Gastroesophageal sphincter (tissue), 4 donors: ENCODE measurements around the gene ZNF222. TPM values are rescaled to one million over a fixed set of nuclear protein-coding genes. Genes with fewer than 3 reads are reported as not detected.

Experiments
- ATAC-seq: fragments of 150-250 bp; one replicate; pipeline ENCODE4 v1.9.1; 2016; ENCODE audit warnings: mild to moderate bottlenecking, moderate library complexity
- H3K27ac ChIP-seq, 4 donors: fragments of 200-600 bp; sonication (generic) in 3 of 4; 1 replicate in 3 of 4; 2 replicates in 1 of 4; pipeline ENCODE4 v1.5.1; 2016 to 2019
- H3K27me3 ChIP-seq: fragments of 200-600 bp; sonication (generic); one replicate; pipeline ENCODE4 v1.5.1; 2019
- H3K36me3 ChIP-seq, 2 donors: fragments of 200-600 bp; sonication (generic); one replicate each; pipeline ENCODE4 v1.5.1; 2019; ENCODE audit warnings: control low read depth in 1 of 2
- H3K4me1 ChIP-seq, 3 donors: fragments of 200-600 bp; sonication (generic); 1 replicate in 2 of 3; 2 replicates in 1 of 3; pipeline ENCODE4 v1.5.1; 2016 to 2019; ENCODE audit warnings: control low read depth in 2 of 3
- H3K4me3 ChIP-seq, 2 donors: fragments of 200-600 bp; sonication (generic); one replicate each; pipeline ENCODE4 v1.5.1; 2019; ENCODE audit warnings: mild to moderate bottlenecking in 1 of 2, moderate library complexity in 1 of 2
- H3K9me3 ChIP-seq, 3 donors: fragments of 200-600 bp; sonication (generic); one replicate each; pipeline ENCODE4 v1.5.1; 2017 to 2019; ENCODE audit warnings: control low read depth in 2 of 3
- CTCF ChIP-seq, 4 experiments: fragments of 200-600 bp in 2 of 4; fragments of 450-650 bp in 2 of 4; sonication (generic) in 1 of 4; IDR thresholded peaks; one replicate each; pipeline ENCODE4 v1.5.1; 2017 to 2019; ENCODE audit warnings: antibody characterized with exemption in 4 of 4, mild to moderate bottlenecking in 2 of 4, moderate library complexity in 2 of 4
- EP300 ChIP-seq: sonication (generic); formaldehyde crosslinking; IDR thresholded peaks from one replicate; pipeline ENCODE4 v1.6.1; 2017; ENCODE audit warnings: antibody characterized with exemption, mild to moderate bottlenecking
- POLR2A ChIP-seq, 2 donors: fragments of 450-650 bp; IDR thresholded peaks; one replicate each; pipeline ENCODE4 v1.6.1; 2017; ENCODE audit warnings: antibody characterized with exemption in 2 of 2, mild to moderate bottlenecking in 2 of 2, moderate library complexity in 1 of 2
- POLR2AphosphoS5 ChIP-seq: sonication (generic); formaldehyde crosslinking; IDR thresholded peaks from one replicate; pipeline ENCODE4 v1.6.1; 2017; ENCODE audit warnings: antibody characterized with exemption
- WGBS, 2 donors: methylation state at CpG; one replicate each; pipeline ENCODE4 v1.1.5; 2018; ENCODE audit warnings: low coverage in 1 of 2; 5-methylcytosine and 5-hydroxymethylcytosine counted together
- total RNA-seq, 4 donors: library from RNA; depleted of rRNA; stranded (reverse); fragments of >200 nt; gene quantifications; one replicate each; pipeline ENCODE4 v1.1.0, GENCODE V29; 2016

The ZNF222 gene
- total RNA-seq, 4 donors from 2014 or later, result 2.0 to 4.9 (median 2.5) TPM

DNA sequence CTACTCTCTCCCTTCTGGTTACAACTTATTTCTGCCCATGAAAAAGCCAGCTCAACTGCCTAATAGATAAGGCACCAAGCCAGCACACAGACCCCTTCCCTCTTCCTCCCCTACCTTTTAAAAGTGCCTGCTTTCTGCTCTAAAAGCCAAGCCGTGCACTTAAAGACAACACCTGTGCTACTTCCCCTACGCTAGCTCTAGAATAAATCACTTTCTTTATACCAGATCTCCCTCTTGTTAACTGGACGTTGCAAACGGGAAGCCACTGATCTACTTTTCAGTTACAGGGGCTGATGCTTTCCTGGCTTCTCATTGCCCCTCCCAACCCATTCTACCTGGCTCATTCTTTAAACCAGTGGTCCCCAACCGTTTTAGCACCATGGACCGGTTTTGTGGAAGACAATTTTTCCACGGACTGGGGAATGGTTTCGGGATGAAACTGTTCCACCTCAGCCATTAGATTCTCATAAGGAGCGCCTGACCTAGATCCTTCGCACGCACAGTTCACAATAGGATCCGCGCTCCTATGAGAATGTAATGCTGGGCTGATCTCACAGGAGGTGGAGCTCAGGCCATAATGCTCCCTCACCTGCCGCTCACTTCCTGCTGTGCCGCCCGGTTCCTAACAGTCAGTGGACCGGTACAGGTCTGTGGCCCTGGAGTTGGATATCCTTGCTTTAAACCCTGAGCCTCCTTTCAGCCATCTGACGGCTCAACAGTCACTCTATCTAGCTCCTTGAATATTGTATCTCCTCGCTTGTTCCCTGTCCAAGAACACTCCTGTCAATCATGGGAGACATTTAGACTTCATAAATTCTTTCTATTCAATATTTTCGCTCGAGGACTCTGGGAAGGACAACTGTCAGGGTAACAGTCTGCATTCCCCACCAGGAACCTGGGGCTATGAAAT is 25.8 kb downstream of the ZNF222 start:
- WGBS, 2 donors, result 10 to 14% methylated on average over 14 to 19 of the region's 21 CpGs
- no peak for TF ChIP-seq CTCF (IDR thresholded peaks at IDR 0.05)
- no peak for TF ChIP-seq POLR2A (IDR thresholded peaks at IDR 0.05)
- no peak for TF ChIP-seq POLR2AphosphoS5
- TF ChIP-seq EP300, result no peak
- H3K4me3 ChIP-seq, result peak overlapping the region; percentile 72 to 86
- peaks cover 0 to 19% (median 6%) of the 10 kb centered on the region in 3 donors for H3K4me1 ChIP-seq
- H3K27me3 ChIP-seq, result peaks cover 34% of the 10 kb centered on the region
- H3K9me3 ChIP-seq, result peaks cover 0 to 19% (median 0%) of the 10 kb centered on the region in 3 donors
- H3K36me3 ChIP-seq, result peaks cover 0 to 21% of the 10 kb centered on the region in 2 donors
- H3K27ac ChIP-seq, result peak overlapping the region in 3 of 4 donors; percentile 80 to 84 (median 83)
- no peak for ATAC-seq

DNA sequence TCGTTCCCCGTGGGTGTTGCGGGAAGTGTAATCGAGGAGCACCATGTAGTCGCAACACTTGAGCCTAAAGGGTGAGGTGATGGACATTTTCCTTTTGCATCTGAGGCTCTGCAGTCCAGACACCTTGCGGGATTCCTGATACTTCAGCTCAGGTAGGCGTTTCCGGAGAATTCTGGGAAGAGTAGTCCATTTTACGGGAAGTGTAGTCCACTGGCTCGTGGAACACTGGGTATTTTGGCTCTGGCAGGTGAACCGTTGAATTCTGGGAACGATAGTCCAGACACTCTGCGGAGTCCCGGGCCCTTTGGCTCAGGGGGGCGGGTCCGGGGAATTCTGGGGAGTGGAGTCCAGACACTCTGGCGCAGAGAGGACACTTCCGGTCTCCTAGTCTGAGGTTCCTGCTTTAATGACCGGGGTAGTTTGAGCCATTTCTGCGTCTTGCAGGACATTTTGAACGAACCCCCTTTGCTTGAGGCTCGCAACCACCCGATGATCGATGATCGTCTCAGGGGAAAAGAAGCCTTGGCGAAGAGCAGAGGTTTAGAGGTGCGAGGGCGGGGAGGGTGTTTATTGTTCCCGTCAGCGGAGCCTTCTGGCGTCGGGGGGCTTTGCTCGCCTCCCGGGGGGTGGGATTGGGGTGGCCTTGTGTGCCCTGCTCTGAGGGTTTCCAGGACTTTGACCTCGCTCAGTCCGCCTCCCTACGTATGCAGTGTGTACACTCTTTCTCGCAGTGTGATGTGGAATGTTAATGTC is 26.6 kb downstream of the ZNF222 start, which contains the start of gene ZNF223:
Gene ZNF223, plus strand, starts transcription at position 387 of the 753 bp plus-strand sequence. CDS start 3,141 bp downstream, outside the sequence.
- ATAC-seq, result peak; percentile 100
- Histone ChIP-seq H3K27ac (peak within 1 kb of the TSS in 3 of 4 donors; percentile 80 to 84 (median 83)), H3K9me3 (peaks cover 0 to 19% (median 0%) of the 10 kb centered on the region in 3 donors), H3K4me3 (peak within 1 kb of the TSS; percentile 72 to 86), H3K27me3 (peaks cover 34% of the 10 kb centered on the region), H3K36me3 (peaks cover 0 to 26% of the 10 kb centered on the region in 2 donors), H3K4me1 (peaks cover 0 to 19% (median 6%) of the 10 kb centered on the region in 3 donors)
- TF ChIP-seq EP300, result no peak
- TF ChIP-seq POLR2AphosphoS5, result peak; percentile 90
- WGBS, 2 donors, result 0 to 3% methylated on average over 1 to 8 of the region's 38 CpGs

- H3K27ac ChIP-seq, result no peak overlapping the region
- no peak for ATAC-seq
- peaks cover 0 to 18% (median 6%) of the 10 kb centered on the region in 3 donors for H3K4me1 ChIP-seq
- 77 to 79% methylated on average over 2 to 5 of the region's 5 CpGs for WGBS, 2 donors
- TF ChIP-seq EP300 (no peak), CTCF (IDR thresholded peaks at IDR 0.05) (no peak), POLR2AphosphoS5 (no peak), POLR2A (IDR thresholded peaks at IDR 0.05) (no peak)
- no peaks in the 10 kb centered on the region for H3K27me3 ChIP-seq
- no peak overlapping the region for H3K4me3 ChIP-seq
- H3K9me3 ChIP-seq, result peaks cover 0 to 6% (median 0%) of the 10 kb centered on the region in 3 donors
- peaks cover 0 to 65% of the 10 kb centered on the region in 2 donors for H3K36me3 ChIP-seq
Observed at GRCh38 chr19:44055870-44056269, 30.7 kb downstream of the ZNF222 start.

GRCh38 chr19:44059229-44059628 is 34.0 kb downstream of the ZNF222 start:
- H3K36me3 ChIP-seq, result peaks cover 3 to 95% of the 10 kb centered on the region in 2 donors
- H3K9me3 ChIP-seq, result peaks cover 0 to 36% (median 0%) of the 10 kb centered on the region in 3 donors
- H3K27ac ChIP-seq, result no peak overlapping the region
- H3K4me1 ChIP-seq, result no peaks in the 10 kb centered on the region
- no peaks in the 10 kb centered on the region for H3K27me3 ChIP-seq
- ATAC-seq, result no peak
- 90% methylated on average over 2 of the region's 2 CpGs; no CpG with 5 or more reads in 1 of the 2 donors for WGBS, 2 donors
- H3K4me3 ChIP-seq, result no peak overlapping the region
- TF ChIP-seq POLR2A (IDR thresholded peaks at IDR 0.05) (no peak), CTCF (IDR thresholded peaks at IDR 0.05) (no peak), EP300 (no peak), POLR2AphosphoS5 (no peak)

GRCh38 chr19:44061038-44061437 is 35.9 kb downstream of the ZNF222 start:
- Histone ChIP-seq H3K4me3 (no peak overlapping the region), H3K27ac (no peak overlapping the region), H3K9me3 (peaks cover 0 to 54% (median 0%) of the 10 kb centered on the region in 3 donors), H3K27me3 (no peaks in the 10 kb centered on the region), H3K36me3 (peaks cover 6 to 95% of the 10 kb centered on the region in 2 donors), H3K4me1 (no peaks in the 10 kb centered on the region)
- 100% methylated on average over 1 of the region's 1 CpG for WGBS, 2 donors
- no peak for ATAC-seq
- TF ChIP-seq EP300, result no peak
- TF ChIP-seq POLR2AphosphoS5, result no peak
- no peak for TF ChIP-seq CTCF (IDR thresholded peaks at IDR 0.05)
- TF ChIP-seq POLR2A (IDR thresholded peaks at IDR 0.05), result no peak
